SK-N-SH treated with all-trans-retinoic acid at 6 μM for 48 hours (cell line): Measurements from ENCODE around the gene SERPINA6.

Experiments
- ARNTL ChIP-seq: fragments of 450-650 bp; formaldehyde crosslinking; IDR thresholded peaks from 2 replicates; pipeline ENCODE4 v1.5.0; 2020; ENCODE audit warnings: low read depth, mild to moderate bottlenecking, moderate library complexity, borderline replicate concordance
- ESRRG ChIP-seq: fragments of 250-450 bp; sonication (Bioruptor Pico); IDR thresholded peaks from 2 replicates; pipeline ENCODE4 v1.6.1; 2021; ENCODE audit warnings: mild to moderate bottlenecking
- GLIS3 ChIP-seq: fragments of 250-450 bp; sonication (Bioruptor Pico); IDR thresholded peaks from 2 replicates; pipeline ENCODE4 v1.5.0; 2020; ENCODE audit warnings: mild to moderate bottlenecking, moderate library complexity
- SNAI2 ChIP-seq: fragments of 250-450 bp; sonication (Bioruptor Pico); IDR thresholded peaks from 2 replicates; pipeline ENCODE4 v1.5.0; 2020; ENCODE audit warnings: mild to moderate bottlenecking, moderate library complexity
- TOX ChIP-seq: fragments of 250-450 bp; sonication (Bioruptor Pico); IDR thresholded peaks from 2 replicates; pipeline ENCODE4 v1.8.0; 2021; ENCODE audit warnings: mild to moderate bottlenecking, moderate library complexity, borderline replicate concordance
- ZFP3 ChIP-seq: fragments of 250-450 bp; sonication (Bioruptor Pico); IDR thresholded peaks from 2 replicates; pipeline ENCODE4 v1.5.0; 2020; ENCODE audit warnings: mild to moderate bottlenecking, moderate library complexity
- ZNF70 ChIP-seq: fragments of 450-650 bp; formaldehyde crosslinking; IDR thresholded peaks from 2 replicates; pipeline ENCODE4 v1.5.0; 2020; ENCODE audit warnings: mild to moderate bottlenecking, moderate library complexity
- ZNF8 ChIP-seq: fragments of 450-650 bp; formaldehyde crosslinking; IDR thresholded peaks from 2 replicates; pipeline ENCODE4 v1.5.0; 2020; ENCODE audit warnings: mild to moderate bottlenecking, moderate library complexity
- TF ChIP-seq, protein P1 (sequence below): fragments of 250-450 bp; sonication (Bioruptor Pico); IDR thresholded peaks from 2 replicates; pipeline ENCODE4 v1.5.1; 2020; ENCODE audit warnings: low read depth, mild to moderate bottlenecking, moderate library complexity

DNA sequence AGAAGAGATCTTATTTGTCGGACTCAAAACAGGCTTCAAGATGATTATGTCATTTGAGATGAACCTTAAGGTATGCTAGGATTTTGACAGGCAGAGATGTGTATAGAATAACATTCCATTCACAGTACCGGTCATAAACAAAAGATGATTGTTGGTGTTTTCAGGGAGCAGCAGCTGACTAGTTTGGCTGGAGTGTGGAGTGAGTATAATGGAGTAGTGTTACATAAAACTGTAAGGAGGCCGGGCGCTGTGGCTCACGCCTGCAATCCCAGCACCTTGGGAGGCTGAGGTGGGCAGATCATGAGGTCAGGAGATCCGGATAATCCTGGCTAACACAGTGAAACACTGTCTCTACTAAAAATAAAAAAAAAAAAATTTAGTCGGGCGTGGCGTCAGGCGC, 54.0 kb downstream of the SERPINA6 start:
- TF ChIP-seq SNAI2 (CRISPR knock-in tag) (no peak), ZNF8 (CRISPR knock-in tag) (no peak), ARNTL (no peak), GLIS3 (CRISPR knock-in tag) (no peak), ZFP3 (CRISPR knock-in tag) (no peak), ESRRG (CRISPR knock-in tag) (no peak), ZNF70 (CRISPR knock-in tag) (no peak), TOX (CRISPR knock-in tag) (no peak)
- TF ChIP-seq, protein P1, sequence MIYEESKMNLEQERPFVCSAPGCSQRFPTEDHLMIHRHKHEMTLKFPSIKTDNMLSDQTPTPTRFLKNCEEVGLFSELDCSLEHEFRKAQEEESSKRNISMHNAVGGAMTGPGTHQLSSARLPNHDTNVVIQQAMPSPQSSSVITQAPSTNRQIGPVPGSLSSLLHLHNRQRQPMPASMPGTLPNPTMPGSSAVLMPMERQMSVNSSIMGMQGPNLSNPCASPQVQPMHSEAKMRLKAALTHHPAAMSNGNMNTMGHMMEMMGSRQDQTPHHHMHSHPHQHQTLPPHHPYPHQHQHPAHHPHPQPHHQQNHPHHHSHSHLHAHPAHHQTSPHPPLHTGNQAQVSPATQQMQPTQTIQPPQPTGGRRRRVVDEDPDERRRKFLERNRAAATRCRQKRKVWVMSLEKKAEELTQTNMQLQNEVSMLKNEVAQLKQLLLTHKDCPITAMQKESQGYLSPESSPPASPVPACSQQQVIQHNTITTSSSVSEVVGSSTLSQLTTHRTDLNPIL = no peak
